SU-DHL-6 (cell line): ENCODE data around the gene POLR2I.

Experiments
- H2AFZ ChIP-seq: fragments of 200-600 bp; sonication (generic); 2 replicates; pipeline ENCODE4 v1.6.1; 2014; ENCODE audit warnings: low read depth, mild to moderate bottlenecking, moderate library complexity, mixed read lengths, antibody characterized with exemption, low read length; ENCODE audit not compliant: severe bottlenecking
- H3F3A ChIP-seq: fragments of 200-600 bp; shearing (Covaris generic); 2 replicates; pipeline ENCODE4 v1.6.0; 2016; ENCODE audit warnings: antibody characterized with exemption, mild to moderate bottlenecking; ENCODE audit not compliant: insufficient read depth
- H3K27ac ChIP-seq: fragments of 200-600 bp; sonication (generic); 2 replicates; pipeline ENCODE4 v1.5.1; 2016; ENCODE audit warnings: low read depth, mild to moderate bottlenecking, low read length, moderate library complexity, mixed read lengths
- H3K27me3 ChIP-seq: fragments of 200-600 bp; sonication (generic), shearing (Covaris generic); 2 replicates; pipeline ENCODE4 v1.6.0; 2014; ENCODE audit warnings: mild to moderate bottlenecking, low read length
- H3K36me3 ChIP-seq: fragments of 200-600 bp; sonication (generic); 2 replicates; pipeline ENCODE4 v1.6.1; 2014; ENCODE audit warnings: mild to moderate bottlenecking, low read length, mixed read lengths
- H3K4me2 ChIP-seq: fragments of 300-600, 200-600 bp; shearing (Covaris generic), sonication (generic); 2 replicates; pipeline ENCODE4 v1.6.0; 2014; ENCODE audit warnings: low read length, low read depth, mild to moderate bottlenecking; ENCODE audit not compliant: poor library complexity, severe bottlenecking
- H3K4me3 ChIP-seq: fragments of 200-600 bp; sonication (generic); 2 replicates; pipeline ENCODE4 v1.5.1; 2014; ENCODE audit warnings: antibody characterized with exemption, low read length, mild to moderate bottlenecking, mixed read lengths; ENCODE audit not compliant: insufficient read depth, poor library complexity, severe bottlenecking
- H3K79me2 ChIP-seq: fragments of 200-600 bp; sonication (generic); 2 replicates; pipeline ENCODE4 v1.6.1; 2014; ENCODE audit warnings: mild to moderate bottlenecking, low read length, moderate library complexity; ENCODE audit not compliant: insufficient read depth
- H3K9ac ChIP-seq: fragments of 200-600 bp; sonication (generic); 2 replicates; pipeline ENCODE4 v1.7.0; 2014; ENCODE audit warnings: mild to moderate bottlenecking, low read length
- H3K9me2 ChIP-seq: fragments of 200-600 bp; sonication (generic); replicated peaks from 2 replicates; pipeline ENCODE4 v1.6.1; 2014; ENCODE audit warnings: low read length; ENCODE audit not compliant: insufficient read depth
- H3K9me3 ChIP-seq: fragments of 200-600 bp; sonication (generic); 2 replicates; pipeline ENCODE4 v1.6.1; 2014; ENCODE audit warnings: low read length, mixed read lengths; ENCODE audit not compliant: insufficient read depth
- H4K20me1 ChIP-seq: fragments of 200-600 bp; sonication (generic); 2 replicates; pipeline ENCODE4 v1.6.1; 2014; ENCODE audit warnings: low read depth, mild to moderate bottlenecking, antibody characterized with exemption, low read length, moderate library complexity, mixed read lengths
- CTCF ChIP-seq: fragments of 200-600 bp; sonication (generic); IDR thresholded peaks from one replicate; pipeline ENCODE4 v1.5.1; 2017; ENCODE audit warnings: antibody characterized with exemption, mild to moderate bottlenecking, low read length, moderate library complexity; ENCODE audit not compliant: insufficient read depth, poor library complexity, severe bottlenecking
- EZH2phosphoT487 ChIP-seq: fragments of 200-600 bp; sonication (generic), shearing (Covaris generic); conservative IDR thresholded peaks from 2 replicates; pipeline ENCODE4 v1.6.1; 2018; ENCODE audit warnings: mild to moderate bottlenecking, antibody characterized with exemption, low read length, moderate library complexity, mixed read lengths

POLR2I gene

DNA sequence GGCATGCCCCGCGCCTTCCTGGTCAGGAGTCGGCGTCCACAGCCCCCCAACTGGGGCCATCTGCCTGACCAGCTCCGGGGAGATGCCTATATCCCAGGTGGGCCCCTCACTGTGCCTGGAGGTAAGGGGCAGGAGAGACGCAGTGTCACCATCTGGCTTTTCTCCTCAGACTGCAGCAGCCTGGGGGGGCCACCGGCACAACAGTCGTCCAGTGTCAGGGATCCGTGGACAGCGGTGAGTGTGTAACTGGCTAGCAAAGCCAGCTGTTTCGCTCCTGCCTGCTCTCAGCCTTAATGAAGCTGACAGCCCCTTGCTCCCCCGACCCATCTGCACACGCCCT lies 3.5 kb downstream of the POLR2I start:
- H3K4me2 ChIP-seq, result no peak overlapping the region
- no peaks in the 10 kb centered on the region for H3K9me2 ChIP-seq
- H3K27me3 ChIP-seq, result no peaks in the 10 kb centered on the region
- no peak overlapping the region for H3K4me3 ChIP-seq
- no peaks in the 10 kb centered on the region for H3K9me3 ChIP-seq
- no peak overlapping the region for H2AFZ ChIP-seq
- TF ChIP-seq EZH2phosphoT487, result no peak
- TF ChIP-seq CTCF, result no peak
- peaks cover 14% of the 10 kb centered on the region for H3K79me2 ChIP-seq
- no peaks in the 10 kb centered on the region for H4K20me1 ChIP-seq
- H3F3A ChIP-seq, result 0 out of 2 replicates have a peak, but pooled peaks cover 2% of the 10 kb centered on the region
- H3K27ac ChIP-seq, result no peak overlapping the region
- H3K36me3 ChIP-seq, result no peaks in the 10 kb centered on the region
- no peak overlapping the region for H3K9ac ChIP-seq

- H2AFZ ChIP-seq, result no peak within 1 kb of the TSS
- no peaks in the 10 kb centered on the region for H3K9me2 ChIP-seq
- no peaks in the 10 kb centered on the region for H3K36me3 ChIP-seq
- no peak within 1 kb of the TSS for H3K4me2 ChIP-seq
- H3K4me3 ChIP-seq, result no peak within 1 kb of the TSS
- H4K20me1 ChIP-seq, result no peaks in the 10 kb centered on the region
- no peak within 1 kb of the TSS for H3K9ac ChIP-seq
- no peak within 1 kb of the TSS for H3K27ac ChIP-seq
- H3F3A ChIP-seq, result 0 out of 2 replicates have a peak, but pooled peaks cover 2% of the 10 kb centered on the region
- H3K27me3 ChIP-seq, result no peaks in the 10 kb centered on the region
- TF ChIP-seq EZH2phosphoT487, result no peak
- no peak for TF ChIP-seq CTCF
- H3K9me3 ChIP-seq, result no peaks in the 10 kb centered on the region
- H3K79me2 ChIP-seq, result peaks cover 9% of the 10 kb centered on the region; the same call in 1 of the 2 replicates
These were observed 4.0 kb downstream of the POLR2I start, which contains the start of gene OVOL3 for GRCh38 chr19:36110487-36111199. Gene OVOL3 (plus strand): TSS chr19:36111143. CDS start chr19:36111203, 60 bp downstream.

DNA sequence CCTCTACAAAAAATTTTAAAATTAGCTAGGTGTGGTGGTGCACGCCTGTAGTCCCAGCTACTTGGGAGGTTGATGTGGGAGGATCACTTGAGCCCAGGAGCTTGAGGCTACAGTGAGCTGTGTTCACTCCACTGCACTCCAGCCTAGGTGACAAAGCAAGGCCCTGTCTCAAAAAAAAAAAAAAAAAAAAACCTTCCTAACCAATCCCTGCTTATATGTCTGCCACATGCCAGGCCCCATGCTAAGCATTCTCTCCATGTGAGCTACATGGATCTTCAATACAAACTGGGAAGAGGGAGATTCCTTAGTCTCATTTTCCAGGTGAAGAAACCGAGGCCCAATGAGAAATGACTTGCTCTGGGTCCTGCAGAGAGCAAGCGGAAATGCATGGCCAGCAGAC lies 6.0 kb downstream of the POLR2I start:
- Histone ChIP-seq H4K20me1 (no peaks in the 10 kb centered on the region), H3K36me3 (0 out of 2 replicates have a peak, but pooled peaks cover 3% of the 10 kb centered on the region), H3K27ac (no peak overlapping the region), H3K27me3 (no peaks in the 10 kb centered on the region), H3K9ac (no peak overlapping the region), H3K9me2 (no peaks in the 10 kb centered on the region), H3K9me3 (no peaks in the 10 kb centered on the region), H3K79me2 (no peaks in the 10 kb centered on the region; the same call in 1 of the 2 replicates), H3K4me2 (no peak overlapping the region), H3K4me3 (no peak overlapping the region), H2AFZ (no peak overlapping the region), H3F3A (no peaks in the 10 kb centered on the region)
- TF ChIP-seq EZH2phosphoT487, result no peak
- TF ChIP-seq CTCF, result no peak
